HEK293 (cell line): ENCODE measurements around the gene PCBD2.
A peak's percentile ranks its signal among the peaks of the same experiment; 100 is the strongest.

Experiments
- BCL11B ChIP-seq: fragments of 450-650 bp; formaldehyde crosslinking; IDR thresholded peaks from 2 replicates; pipeline ENCODE4 v1.5.1; 2016; ENCODE audit warnings: low read depth, missing biosample characterization, missing genetic modification characterization
- CTCF ChIP-seq: fragments of 450-650 bp; formaldehyde crosslinking; IDR thresholded peaks from 2 replicates; pipeline ENCODE4 v1.5.1; 2016; ENCODE audit warnings: missing biosample characterization, missing genetic modification characterization
- GLIS1 ChIP-seq: fragments of 450-650 bp; formaldehyde crosslinking; IDR thresholded peaks from 2 replicates; pipeline ENCODE4 v1.5.1; 2016; ENCODE audit warnings: missing biosample characterization, missing genetic modification characterization
- KLF7 ChIP-seq: fragments of 450-650 bp; formaldehyde crosslinking; IDR thresholded peaks from 2 replicates; pipeline ENCODE4 v1.5.1; 2016; ENCODE audit warnings: missing biosample characterization, missing genetic modification characterization, borderline replicate concordance
- OSR2 ChIP-seq: fragments of 450-650 bp; formaldehyde crosslinking; IDR thresholded peaks from 2 replicates; pipeline ENCODE4 v1.5.1; 2016; ENCODE audit warnings: missing biosample characterization, missing genetic modification characterization
- PRDM4 ChIP-seq: fragments of 450-650 bp; formaldehyde crosslinking; IDR thresholded peaks from 2 replicates; pipeline ENCODE4 v1.5.1; 2017; ENCODE audit warnings: missing biosample characterization, missing genetic modification characterization
- SP3 ChIP-seq: fragments of 450-650 bp; formaldehyde crosslinking; IDR thresholded peaks from 2 replicates; pipeline ENCODE4 v1.5.1; 2016; ENCODE audit warnings: missing biosample characterization, missing genetic modification characterization
- ZBTB11 ChIP-seq: fragments of 450-650 bp; formaldehyde crosslinking; conservative IDR thresholded peaks from 2 replicates; pipeline ENCODE4 v1.5.1; 2016; ENCODE audit warnings: low read depth, missing biosample characterization, missing genetic modification characterization
- ZFHX2 ChIP-seq: fragments of 450-650 bp; formaldehyde crosslinking; conservative IDR thresholded peaks from 2 replicates; pipeline ENCODE4 v1.5.1; 2016; ENCODE audit warnings: missing biosample characterization, missing genetic modification characterization
- ZFP37 ChIP-seq: fragments of 450-650 bp; formaldehyde crosslinking; IDR thresholded peaks from 2 replicates; pipeline ENCODE4 v1.5.1; 2016; ENCODE audit warnings: missing biosample characterization, missing genetic modification characterization
- ZNF148 ChIP-seq: fragments of 450-650 bp; formaldehyde crosslinking; IDR thresholded peaks from 2 replicates; pipeline ENCODE4 v1.5.0; 2017; ENCODE audit warnings: missing biosample characterization, missing genetic modification characterization, borderline replicate concordance
- ZNF169 ChIP-seq: fragments of 450-650 bp; formaldehyde crosslinking; IDR thresholded peaks from 2 replicates; pipeline ENCODE4 v1.5.1; 2016; ENCODE audit warnings: missing biosample characterization, missing genetic modification characterization
- ZNF2 ChIP-seq: fragments of 450-650 bp; formaldehyde crosslinking; IDR thresholded peaks from 2 replicates; pipeline ENCODE4 v1.5.1; 2016; ENCODE audit warnings: missing biosample characterization, missing genetic modification characterization
- ZNF223 ChIP-seq: fragments of 450-650 bp; formaldehyde crosslinking; IDR thresholded peaks from 2 replicates; pipeline ENCODE4 v1.5.1; 2016; ENCODE audit warnings: missing biosample characterization, missing genetic modification characterization
- ZNF311 ChIP-seq: fragments of 450-650 bp; formaldehyde crosslinking; IDR thresholded peaks from 2 replicates; pipeline ENCODE4 v1.5.1; 2017; ENCODE audit warnings: missing biosample characterization, missing genetic modification characterization, borderline replicate concordance
- ZNF362 ChIP-seq: fragments of 450-650 bp; formaldehyde crosslinking; IDR thresholded peaks from 2 replicates; pipeline ENCODE4 v1.5.1; 2016; ENCODE audit warnings: missing biosample characterization, missing genetic modification characterization
- ZNF391 ChIP-seq: fragments of 450-650 bp; formaldehyde crosslinking; IDR thresholded peaks from 2 replicates; pipeline ENCODE4 v1.5.1; 2016; ENCODE audit warnings: low read depth, missing biosample characterization, missing genetic modification characterization, borderline replicate concordance
- ZNF394 ChIP-seq: fragments of 450-650 bp; formaldehyde crosslinking; IDR thresholded peaks from 2 replicates; pipeline ENCODE4 v1.5.1; 2016; ENCODE audit warnings: missing biosample characterization, missing genetic modification characterization, mild to moderate bottlenecking, moderate library complexity, borderline replicate concordance
- ZNF501 ChIP-seq: fragments of 450-650 bp; formaldehyde crosslinking; IDR thresholded peaks from 2 replicates; pipeline ENCODE4 v1.5.1; 2016; ENCODE audit warnings: missing biosample characterization, missing genetic modification characterization
- ZNF510 ChIP-seq: fragments of 450-650 bp; formaldehyde crosslinking; IDR thresholded peaks from 2 replicates; pipeline ENCODE4 v1.5.1; 2018; ENCODE audit warnings: mild to moderate bottlenecking, missing genetic modification characterization, missing biosample characterization; ENCODE audit not compliant: insufficient replicate concordance
- ZNF561 ChIP-seq: fragments of 450-650 bp; IDR thresholded peaks from 2 replicates; pipeline ENCODE4 v1.5.1; 2018; ENCODE audit warnings: missing biosample characterization, missing genetic modification characterization, borderline replicate concordance
- ZNF677 ChIP-seq: fragments of 450-650 bp; IDR thresholded peaks from 2 replicates; pipeline ENCODE4 v1.5.0; 2018; ENCODE audit warnings: missing biosample characterization, mild to moderate bottlenecking, missing genetic modification characterization, moderate library complexity
- ZNF776 ChIP-seq: fragments of 450-650 bp; formaldehyde crosslinking; IDR thresholded peaks from 2 replicates; pipeline ENCODE4 v1.5.0; 2017; ENCODE audit warnings: missing biosample characterization, missing genetic modification characterization, borderline replicate concordance
- ZNF791 ChIP-seq: fragments of 450-650 bp; formaldehyde crosslinking; IDR thresholded peaks from 2 replicates; pipeline ENCODE4 v1.5.1; 2016; ENCODE audit warnings: missing biosample characterization, missing genetic modification characterization
- ZNF843 ChIP-seq: fragments of 450-650 bp; formaldehyde crosslinking; IDR thresholded peaks from 2 replicates; pipeline ENCODE4 v1.5.1; 2016; ENCODE audit warnings: missing biosample characterization, missing genetic modification characterization
- ZSCAN30 ChIP-seq: fragments of 450-650 bp; IDR thresholded peaks from 2 replicates; pipeline ENCODE4 v1.5.1; 2018; ENCODE audit warnings: missing biosample characterization, mild to moderate bottlenecking, missing genetic modification characterization, moderate library complexity

PCBD2 gene

GRCh38 chr5:134873987-134874830 lies 30.7 kb upstream of the PCBD2 start, which contains the start of gene TXNDC15 (continued):
- TF ChIP-seq ZNF776 (tag by site-specific recombination) (no peak), ZNF501 (peak; percentile 91; the same call in 1 of the 2 replicates), ZNF311 (no peak), ZNF169 (tag by site-specific recombination) (no peak), ZNF791 (tag by site-specific recombination) (no peak), ZNF843 (tag by site-specific recombination) (peak; percentile 77), ZNF391 (tag by site-specific recombination) (peak; percentile 71; the same call in 1 of the 2 replicates), ZNF394 (tag by site-specific recombination) (peak; percentile 62), ZFHX2 (peak; percentile 92), ZNF561 (tag by site-specific recombination) (0 out of 2 replicates have a peak, but pooled peaks have one; percentile 66), CTCF (peak; percentile 31), BCL11B (tag by site-specific recombination) (no peak), KLF7 (tag by site-specific recombination) (peak; percentile 78; the same call in 1 of the 2 replicates), SP3 (tag by site-specific recombination) (peak; percentile 74), ZNF2 (tag by site-specific recombination) (peak; percentile 98), ZNF677 (no peak), ZNF223 (tag by site-specific recombination) (no peak), OSR2 (tag by site-specific recombination) (no peak; the same call in 1 of the 2 replicates), ZSCAN30 (tag by site-specific recombination) (peak; percentile 85; the same call in 1 of the 2 replicates), ZNF148 (no peak), ZBTB11 (tag by site-specific recombination) (peak; percentile 57), ZNF362 (no peak), PRDM4 (tag by site-specific recombination) (peak; percentile 45; the same call in 1 of the 2 replicates), GLIS1 (peak; percentile 31; the same call in 1 of the 2 replicates), ZNF510 (tag by site-specific recombination) (no peak), ZFP37 (peak; percentile 97)
